Progenitor cell of endocrine pancreas (in vitro differentiated cells): ENCODE results near the gene PXK. TPM values are rescaled to one million over a fixed set of nuclear protein-coding genes. Genes with fewer than 3 reads are reported as not detected.
A peak's percentile ranks its signal among the peaks of the same experiment; 100 is the strongest.
"Not testable (repeated sequence)": the region's sequence is repeated elsewhere in the genome, so short reads cannot be mapped to it uniquely, and the experiment has no call there.

Experiments
- DNase-seq: peaks from one replicate; pipeline ENCODE4 v3.0.0; 2021; ENCODE audit warnings: low spot score; ENCODE audit not compliant: unreplicated experiment
- H3K27ac Mint-ChIP-seq: 2 replicates; pipeline ENCODE4 v1.8.0; 2021; ENCODE audit warnings: mild to moderate bottlenecking, moderate library complexity, mixed read lengths
- H3K27me3 Mint-ChIP-seq: 2 replicates; pipeline ENCODE4 v1.8.0; 2021; ENCODE audit warnings: mixed read lengths
- H3K36me3 Mint-ChIP-seq: 2 replicates; pipeline ENCODE4 v1.8.0; 2022; ENCODE audit warnings: mixed read lengths; ENCODE audit not compliant: insufficient read depth
- H3K4me1 Mint-ChIP-seq: 2 replicates; pipeline ENCODE4 v1.8.0; 2021; ENCODE audit warnings: low read depth, mixed read lengths
- H3K4me3 Mint-ChIP-seq: 2 replicates; pipeline ENCODE4 v1.8.0; 2021; ENCODE audit warnings: low read depth, mild to moderate bottlenecking, moderate library complexity, mixed read lengths
- H3K9me3 Mint-ChIP-seq: 2 replicates; pipeline ENCODE4 v1.8.0; 2021; ENCODE audit warnings: low read depth, mixed read lengths
- total RNA-seq: library from RNA; stranded (reverse); gene quantifications from 2 replicates; pipeline ENCODE4 v1.2.1, GENCODE V29; 2021
- TF ChIP-seq, protein P1 (sequence below): fragments of 200-600 bp; sonication (generic); IDR thresholded peaks from one replicate; pipeline ENCODE4 v1.5.0; 2021; ENCODE audit warnings: antibody characterized with exemption, mild to moderate bottlenecking; ENCODE audit not compliant: unreplicated experiment

The PXK gene
- total RNA-seq, 1 donor from 2014 or later: 12.5 TPM

DNA sequence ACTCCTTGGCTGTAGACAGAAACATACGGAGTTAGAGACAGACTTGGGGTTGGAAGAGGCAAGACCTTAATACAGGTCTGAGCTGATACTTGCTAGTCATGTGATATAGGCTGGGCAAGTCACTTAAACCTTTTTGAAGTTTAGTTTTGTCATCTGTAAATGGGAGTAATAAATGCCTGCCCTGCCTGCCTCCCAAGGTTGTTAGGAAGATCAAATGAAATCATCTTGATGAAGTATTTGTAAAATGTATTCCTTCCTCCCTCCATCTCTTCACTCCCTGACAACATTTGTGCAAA lies 2.9 kb downstream of the PXK start:
- Mint-ChIP-seq H3K36me3 (peaks cover 2% of the 10 kb centered on the region), H3K27me3 (peaks cover 9% of the 10 kb centered on the region), H3K27ac (no peak overlapping the region), H3K4me3 (no peak overlapping the region), H3K9me3 (no peaks in the 10 kb centered on the region), H3K4me1 (peaks cover 11% of the 10 kb centered on the region)
- TF ChIP-seq, protein P1, sequence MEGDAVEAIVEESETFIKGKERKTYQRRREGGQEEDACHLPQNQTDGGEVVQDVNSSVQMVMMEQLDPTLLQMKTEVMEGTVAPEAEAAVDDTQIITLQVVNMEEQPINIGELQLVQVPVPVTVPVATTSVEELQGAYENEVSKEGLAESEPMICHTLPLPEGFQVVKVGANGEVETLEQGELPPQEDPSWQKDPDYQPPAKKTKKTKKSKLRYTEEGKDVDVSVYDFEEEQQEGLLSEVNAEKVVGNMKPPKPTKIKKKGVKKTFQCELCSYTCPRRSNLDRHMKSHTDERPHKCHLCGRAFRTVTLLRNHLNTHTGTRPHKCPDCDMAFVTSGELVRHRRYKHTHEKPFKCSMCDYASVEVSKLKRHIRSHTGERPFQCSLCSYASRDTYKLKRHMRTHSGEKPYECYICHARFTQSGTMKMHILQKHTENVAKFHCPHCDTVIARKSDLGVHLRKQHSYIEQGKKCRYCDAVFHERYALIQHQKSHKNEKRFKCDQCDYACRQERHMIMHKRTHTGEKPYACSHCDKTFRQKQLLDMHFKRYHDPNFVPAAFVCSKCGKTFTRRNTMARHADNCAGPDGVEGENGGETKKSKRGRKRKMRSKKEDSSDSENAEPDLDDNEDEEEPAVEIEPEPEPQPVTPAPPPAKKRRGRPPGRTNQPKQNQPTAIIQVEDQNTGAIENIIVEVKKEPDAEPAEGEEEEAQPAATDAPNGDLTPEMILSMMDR: no peak
- DNase-seq: no peak

DNA sequence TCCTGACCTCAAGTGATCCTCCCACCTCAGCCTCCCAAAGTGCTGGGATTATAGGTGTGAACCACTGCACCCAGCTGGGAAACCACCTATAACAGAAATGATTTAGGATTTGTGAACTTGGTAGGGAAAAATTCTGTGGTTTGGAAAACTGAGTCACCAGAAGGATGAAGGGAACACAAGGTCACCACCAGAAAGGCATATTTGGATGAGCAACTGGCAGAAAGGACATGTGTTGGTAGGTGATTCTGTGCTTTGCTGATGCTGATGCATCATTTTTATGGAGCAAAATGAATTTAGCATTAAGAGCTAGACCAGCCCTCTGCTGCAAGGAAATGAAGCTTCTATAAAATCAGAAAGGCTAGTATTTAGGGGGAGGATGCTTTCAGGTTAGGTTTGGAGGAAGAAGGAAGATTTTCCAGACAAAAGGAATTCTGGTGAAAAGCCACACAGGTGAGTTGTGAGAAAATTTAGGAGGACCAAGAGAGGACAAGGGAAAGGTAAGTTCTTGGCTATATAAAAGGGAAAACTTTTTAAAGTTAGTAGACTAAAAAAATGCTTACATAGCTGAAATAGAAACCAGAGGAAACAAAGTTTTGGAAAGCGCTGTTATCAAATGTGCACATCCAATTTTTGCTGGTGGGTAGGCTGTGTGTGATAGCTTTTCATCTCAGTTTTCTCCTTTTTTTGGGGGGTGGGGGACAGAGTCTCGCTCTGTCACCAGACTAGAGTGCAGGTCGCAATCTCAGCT lies 3.6 kb downstream of the PXK start:
- TF ChIP-seq, protein P1: no peak

DNA sequence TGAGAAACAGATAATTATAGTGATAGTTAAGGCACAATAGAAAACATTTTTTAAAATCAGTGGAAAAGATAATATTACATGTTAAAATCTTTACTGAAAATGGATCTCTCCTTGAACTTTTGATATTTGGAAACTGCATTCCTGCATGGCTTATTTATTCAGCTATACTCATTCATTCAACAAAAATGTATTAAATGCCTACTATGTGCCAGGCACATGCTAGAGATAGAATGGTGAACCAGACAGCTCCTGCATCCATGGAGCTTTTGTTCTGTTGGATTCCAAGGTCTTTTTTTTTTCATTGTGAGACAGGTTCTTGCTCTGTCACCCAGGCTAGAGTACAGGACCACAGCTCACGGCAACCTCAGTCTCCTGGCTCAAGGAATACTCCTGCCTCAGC lies 4.5 kb downstream of the PXK start:
- TF ChIP-seq, protein P1: no peak
- no peaks in the 10 kb centered on the region for H3K9me3 Mint-ChIP-seq
- H3K27ac Mint-ChIP-seq: no peak overlapping the region
- H3K4me1 Mint-ChIP-seq: peaks cover 11% of the 10 kb centered on the region
- no peak for DNase-seq
- H3K27me3 Mint-ChIP-seq: no peaks in the 10 kb centered on the region
- no peak overlapping the region for H3K4me3 Mint-ChIP-seq
- H3K36me3 Mint-ChIP-seq: peaks cover 6% of the 10 kb centered on the region

More for the DNA sequence above, 3.6 kb downstream of the PXK start:
- Mint-ChIP-seq H3K4me3 (no peak overlapping the region), H3K27ac (no peak overlapping the region), H3K4me1 (peaks cover 11% of the 10 kb centered on the region), H3K36me3 (peaks cover 6% of the 10 kb centered on the region), H3K27me3 (peaks cover 4% of the 10 kb centered on the region), H3K9me3 (no peaks in the 10 kb centered on the region)
- DNase-seq: no peak

DNA sequence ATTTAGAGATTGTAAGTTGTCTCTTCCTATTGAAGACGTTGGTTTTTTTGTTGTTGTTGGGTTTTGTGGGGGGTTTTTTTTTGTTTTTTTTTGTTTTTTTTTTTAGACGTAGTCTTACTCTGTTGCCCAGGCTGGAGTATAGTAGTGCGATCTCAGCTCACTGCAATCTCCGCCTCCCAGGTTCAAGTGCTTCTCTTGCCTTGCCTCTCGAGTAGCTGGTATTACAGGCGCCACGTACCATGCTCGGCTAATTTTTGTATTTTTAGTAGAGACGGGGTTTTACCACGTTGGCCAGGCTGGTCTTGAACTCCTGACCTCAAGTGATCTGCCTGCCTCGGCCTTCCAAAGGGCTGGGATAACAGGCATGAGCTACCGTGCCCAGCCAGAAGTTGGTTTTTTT lies 6.5 kb downstream of the PXK start:
- H3K9me3 Mint-ChIP-seq, H3K36me3 Mint-ChIP-seq, DNase-seq, H3K27me3 Mint-ChIP-seq, H3K27ac Mint-ChIP-seq, H3K4me3 Mint-ChIP-seq, H3K4me1 Mint-ChIP-seq: not testable (repeated sequence)

DNA sequence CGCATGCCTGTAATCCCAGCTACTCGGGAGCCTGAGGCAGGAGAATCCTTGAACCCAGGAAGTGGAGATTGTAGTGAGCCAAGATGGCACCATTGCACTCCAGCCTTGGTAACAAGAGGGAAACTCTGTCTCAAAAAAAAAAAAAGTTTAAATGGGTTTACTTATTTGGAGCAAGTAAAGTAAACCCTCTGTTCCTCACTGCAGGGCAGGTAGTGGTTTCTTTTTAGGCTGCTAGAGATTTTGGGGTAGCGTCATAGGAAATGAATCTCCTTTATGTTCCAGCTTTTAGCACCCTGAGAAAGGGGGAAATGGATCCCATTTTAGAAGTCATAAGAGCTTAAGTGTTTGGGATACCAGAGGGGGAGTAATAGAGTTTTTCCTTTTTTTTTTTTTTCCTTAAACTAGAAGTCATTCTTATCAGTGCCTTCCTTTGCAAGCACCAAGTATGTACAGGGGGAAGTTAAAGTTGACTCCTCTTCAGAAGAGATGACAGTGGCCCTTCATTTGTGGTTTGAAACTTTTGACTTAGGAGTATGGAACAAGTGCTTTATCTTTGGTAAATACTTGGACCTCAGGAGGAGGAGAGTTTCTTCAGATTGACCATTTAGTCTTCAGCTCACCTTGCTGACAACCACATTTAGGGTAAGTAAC lies 8.0 kb downstream of the PXK start:
- Mint-ChIP-seq H3K27me3 (no peaks in the 10 kb centered on the region), H3K27ac (peak overlapping the region; percentile 9), H3K9me3 (no peaks in the 10 kb centered on the region), H3K4me3 (no peak overlapping the region), H3K36me3 (peaks cover 6% of the 10 kb centered on the region), H3K4me1 (no peaks in the 10 kb centered on the region)
- TF ChIP-seq, protein P1: no peak
- DNase-seq: no peak

DNA sequence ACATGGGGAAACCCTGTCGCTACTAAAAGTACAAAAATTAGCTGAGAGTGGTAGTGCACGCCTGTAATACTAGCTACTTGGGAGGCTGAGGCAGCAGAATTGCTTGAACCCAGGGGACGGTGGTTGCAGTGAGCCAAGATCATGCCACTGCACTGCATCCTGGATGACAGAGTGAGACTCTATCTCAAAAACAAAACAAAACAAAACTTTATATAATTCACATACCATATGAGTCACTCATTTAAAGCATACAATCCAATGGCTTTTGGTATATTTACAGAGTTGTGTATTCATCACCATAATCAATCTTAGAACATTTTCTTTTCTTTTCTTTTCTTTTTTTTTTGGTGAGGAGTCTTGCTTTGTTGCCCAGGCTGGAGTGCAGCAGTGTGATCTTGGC lies 8.7 kb downstream of the PXK start:
- Mint-ChIP-seq H3K4me3 (no peak overlapping the region), H3K4me1 (no peaks in the 10 kb centered on the region), H3K9me3 (no peaks in the 10 kb centered on the region), H3K36me3 (peaks cover 6% of the 10 kb centered on the region), H3K27me3 (no peaks in the 10 kb centered on the region), H3K27ac (no peak overlapping the region)
- TF ChIP-seq, protein P1: no peak
- DNase-seq: no peak
